SKM-1 treated with dmso at 0.1 percent for 144 hours (cell line): ENCODE measurements around the gene P4HA2.

Experiments used
- DNase-seq: peaks from one replicate; lab custom pipeline; 2025; ENCODE audit not compliant: unreplicated experiment; lab: John Stamatoyannopoulos, UW

P4HA2 gene

GRCh38 chr5:132227485-132228240 is at the start of gene P4HA2:
Gene P4HA2, minus strand, starts transcription at chr5:132227853. Its CDS starts 9,227 bp downstream, at chr5:132218626.
- DNase-seq: peak; percentile 58

- DNase-seq: no peak
Observed at GRCh38 chr5:132277256-132277655, 49.6 kb upstream of the P4HA2 start.

GRCh38 chr5:132275367-132276220 is 47.9 kb upstream of the P4HA2 start:
- DNase-seq: no peak

GRCh38 chr5:132274050-132274792 is 46.6 kb upstream of the P4HA2 start:
- DNase-seq: no peak

- DNase-seq: no peak
Observed at GRCh38 chr5:132273631-132274030, 46.0 kb upstream of the P4HA2 start.

- DNase-seq: peak; percentile 73
Observed at GRCh38 chr5:132272311-132273210, 44.9 kb upstream of the P4HA2 start.

GRCh38 chr5:132271251-132272246 is 43.9 kb upstream of the P4HA2 start:
- no peak for DNase-seq

- no peak for DNase-seq
Observed at GRCh38 chr5:132270706-132271105, 43.1 kb upstream of the P4HA2 start.

GRCh38 chr5:132270335-132270665 is 42.6 kb upstream of the P4HA2 start:
- DNase-seq: no peak

- no peak for DNase-seq
Observed at GRCh38 chr5:132269635-132270334, 42.1 kb upstream of the P4HA2 start.

GRCh38 chr5:132268769-132269551 is 41.3 kb upstream of the P4HA2 start:
- DNase-seq: no peak

GRCh38 chr5:132267931-132268768 is 40.5 kb upstream of the P4HA2 start:
- DNase-seq: no peak

- DNase-seq: no peak
Observed at GRCh38 chr5:132267166-132267739, 39.6 kb upstream of the P4HA2 start.

- DNase-seq: no peak
Observed at GRCh38 chr5:132266836-132267160, 39.1 kb upstream of the P4HA2 start.

- DNase-seq: no peak
Observed at GRCh38 chr5:132266031-132266835, 38.6 kb upstream of the P4HA2 start.
